Neural cell (in vitro differentiated cells): ENCODE results near the gene SMARCB1.

Experiments used
- EP300 ChIP-seq: fragments of 450-650 bp; conservative IDR thresholded peaks from 2 replicates; pipeline ENCODE4 v1.6.1; 2014; ENCODE audit warnings: antibody characterized with exemption, mild to moderate bottlenecking, moderate library complexity; ENCODE audit not compliant: poor library complexity, severe bottlenecking
- TF ChIP-seq, protein P1 (sequence below): fragments of 450-650 bp; IDR thresholded peaks from 2 replicates; pipeline ENCODE4 v1.5.1; 2014; ENCODE audit warnings: antibody characterized with exemption, mild to moderate bottlenecking, moderate library complexity; ENCODE audit not compliant: poor library complexity, severe bottlenecking

DNA sequence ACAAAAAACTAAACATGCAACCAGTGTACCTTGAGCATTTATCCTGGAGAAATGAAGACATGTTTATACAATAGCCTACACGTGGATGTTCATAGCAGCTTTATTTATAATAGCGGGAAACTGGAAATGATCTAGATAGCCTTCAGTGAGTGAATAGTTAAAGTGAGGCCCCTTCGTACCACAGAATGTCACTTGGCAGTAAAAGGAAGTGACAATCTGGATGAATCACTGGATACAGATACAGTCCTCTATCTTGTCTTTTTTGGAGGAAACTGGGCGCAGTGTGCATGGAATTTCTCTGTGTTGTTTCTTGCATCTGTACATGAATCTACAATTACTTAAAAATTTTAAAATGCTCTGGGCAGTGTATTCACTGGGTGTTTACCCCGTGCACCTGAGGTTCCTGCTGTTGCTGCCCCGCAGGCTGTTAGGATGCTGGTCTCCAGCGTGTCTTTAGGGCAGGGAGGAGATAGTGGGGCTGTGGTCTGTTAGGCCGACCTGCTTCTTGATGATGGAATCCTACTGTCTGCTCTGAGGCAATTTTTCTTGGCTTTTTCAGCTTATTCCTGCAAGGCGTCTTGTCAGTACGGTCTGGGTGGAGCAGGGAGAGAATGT is 28.9 kb downstream of the SMARCB1 start:
- TF ChIP-seq, protein P1, sequence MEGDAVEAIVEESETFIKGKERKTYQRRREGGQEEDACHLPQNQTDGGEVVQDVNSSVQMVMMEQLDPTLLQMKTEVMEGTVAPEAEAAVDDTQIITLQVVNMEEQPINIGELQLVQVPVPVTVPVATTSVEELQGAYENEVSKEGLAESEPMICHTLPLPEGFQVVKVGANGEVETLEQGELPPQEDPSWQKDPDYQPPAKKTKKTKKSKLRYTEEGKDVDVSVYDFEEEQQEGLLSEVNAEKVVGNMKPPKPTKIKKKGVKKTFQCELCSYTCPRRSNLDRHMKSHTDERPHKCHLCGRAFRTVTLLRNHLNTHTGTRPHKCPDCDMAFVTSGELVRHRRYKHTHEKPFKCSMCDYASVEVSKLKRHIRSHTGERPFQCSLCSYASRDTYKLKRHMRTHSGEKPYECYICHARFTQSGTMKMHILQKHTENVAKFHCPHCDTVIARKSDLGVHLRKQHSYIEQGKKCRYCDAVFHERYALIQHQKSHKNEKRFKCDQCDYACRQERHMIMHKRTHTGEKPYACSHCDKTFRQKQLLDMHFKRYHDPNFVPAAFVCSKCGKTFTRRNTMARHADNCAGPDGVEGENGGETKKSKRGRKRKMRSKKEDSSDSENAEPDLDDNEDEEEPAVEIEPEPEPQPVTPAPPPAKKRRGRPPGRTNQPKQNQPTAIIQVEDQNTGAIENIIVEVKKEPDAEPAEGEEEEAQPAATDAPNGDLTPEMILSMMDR, result no peak
- TF ChIP-seq EP300, result no peak
